ENCODE data around the gene SLC13A3.

SLC13A3 gene

GRCh38 chr20:46523108-46523507 lies 128.2 kb downstream of the SLC13A3 start:
- DNase-seq (ENCODE audit: low spot score) = no peak

- DNase-seq (ENCODE audit: low spot score) = peak; percentile 61
These were observed 130.2 kb downstream of the SLC13A3 start for GRCh38 chr20:46520976-46521579.

DNA sequence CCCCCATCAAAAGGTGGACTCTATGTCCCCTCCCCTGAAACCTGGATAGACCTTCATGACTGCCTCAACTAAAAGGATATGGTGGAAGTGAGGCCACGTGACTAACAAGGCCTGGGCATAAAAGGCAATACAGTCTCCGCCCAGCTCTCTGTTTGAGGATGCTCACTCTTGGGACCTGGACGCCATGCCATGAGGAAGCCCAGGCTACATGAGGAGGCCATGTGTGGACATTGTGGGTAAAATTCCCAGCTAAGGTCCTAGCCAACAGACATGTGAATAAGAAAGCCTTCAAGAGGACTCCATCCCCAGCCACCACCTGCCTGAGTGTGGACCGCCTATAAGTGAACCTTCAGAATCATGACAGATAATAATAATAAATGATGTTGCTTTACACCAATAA lies 130.7 kb downstream of the SLC13A3 start:
- no peak for DNase-seq (ENCODE audit: low spot score)

- DNase-seq (ENCODE audit: low spot score) = no peak
These were observed 131.7 kb downstream of the SLC13A3 start for GRCh38 chr20:46519471-46520068.

DNA sequence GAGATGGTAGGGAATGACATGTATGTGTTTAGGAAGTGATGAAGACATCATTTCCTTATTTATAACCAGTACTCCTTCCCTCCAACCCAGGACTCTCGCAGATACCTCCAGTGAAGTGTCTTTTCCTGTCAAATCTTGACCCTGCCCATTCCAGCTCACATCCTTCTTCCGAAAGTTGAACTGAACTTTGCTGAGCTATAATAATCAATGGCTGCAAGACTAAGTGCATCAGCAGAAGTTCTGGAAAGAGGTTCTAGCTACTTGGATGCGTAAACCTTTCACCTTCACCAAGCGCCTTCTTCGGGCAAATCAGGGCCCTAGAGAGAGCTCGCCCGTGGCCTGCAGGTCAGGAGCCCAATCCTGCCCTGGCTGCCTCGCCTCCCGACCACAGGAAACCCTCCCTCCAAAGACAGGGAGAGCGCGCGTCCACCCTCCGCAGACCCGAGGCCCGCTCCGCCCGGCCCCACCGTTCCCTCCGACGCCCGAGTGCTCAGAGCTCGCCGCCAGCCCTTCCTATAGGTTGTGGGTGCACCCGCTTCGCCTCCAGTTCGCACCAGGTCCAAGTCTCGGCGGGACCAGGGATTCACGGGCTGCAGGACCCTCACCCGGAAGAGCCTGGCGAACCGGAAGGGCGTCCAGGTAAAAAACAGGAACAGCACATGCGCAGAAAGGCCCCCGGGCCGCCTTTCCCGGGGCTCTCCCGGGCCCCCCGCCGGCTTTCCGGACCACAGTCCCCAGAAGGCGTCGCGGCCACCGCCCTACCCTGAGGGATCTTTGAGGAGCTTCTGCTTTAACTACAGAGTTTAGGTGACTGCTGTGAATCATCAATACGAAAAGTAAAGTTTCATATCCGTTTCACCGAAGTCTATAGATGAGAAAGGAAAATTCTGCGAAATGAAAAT lies 138.1 kb downstream of the SLC13A3 start, which contains the start of gene ZNF334:
TSS of gene ZNF334 (minus strand) at position 617 of the 902 bp plus-strand sequence. CDS start 1,457 bp downstream, outside the sequence.
- DNase-seq (ENCODE audit: low spot score) = no peak

- DNase-seq (ENCODE audit: low spot score) = no peak
These were observed 141.7 kb downstream of the SLC13A3 start for GRCh38 chr20:46509523-46509922.

Measured in RKO (cell line).